Measurements from ENCODE around the gene MYPN.

GRCh38 chr10:68128015-68128414 is 18.7 kb downstream of the MYPN start:
- TF ChIP-seq, protein P1, sequence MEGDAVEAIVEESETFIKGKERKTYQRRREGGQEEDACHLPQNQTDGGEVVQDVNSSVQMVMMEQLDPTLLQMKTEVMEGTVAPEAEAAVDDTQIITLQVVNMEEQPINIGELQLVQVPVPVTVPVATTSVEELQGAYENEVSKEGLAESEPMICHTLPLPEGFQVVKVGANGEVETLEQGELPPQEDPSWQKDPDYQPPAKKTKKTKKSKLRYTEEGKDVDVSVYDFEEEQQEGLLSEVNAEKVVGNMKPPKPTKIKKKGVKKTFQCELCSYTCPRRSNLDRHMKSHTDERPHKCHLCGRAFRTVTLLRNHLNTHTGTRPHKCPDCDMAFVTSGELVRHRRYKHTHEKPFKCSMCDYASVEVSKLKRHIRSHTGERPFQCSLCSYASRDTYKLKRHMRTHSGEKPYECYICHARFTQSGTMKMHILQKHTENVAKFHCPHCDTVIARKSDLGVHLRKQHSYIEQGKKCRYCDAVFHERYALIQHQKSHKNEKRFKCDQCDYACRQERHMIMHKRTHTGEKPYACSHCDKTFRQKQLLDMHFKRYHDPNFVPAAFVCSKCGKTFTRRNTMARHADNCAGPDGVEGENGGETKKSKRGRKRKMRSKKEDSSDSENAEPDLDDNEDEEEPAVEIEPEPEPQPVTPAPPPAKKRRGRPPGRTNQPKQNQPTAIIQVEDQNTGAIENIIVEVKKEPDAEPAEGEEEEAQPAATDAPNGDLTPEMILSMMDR (conservative IDR thresholded peaks at IDR 0.05; ENCODE audit: low read depth in 2 of 2) = no peak
- TF ChIP-seq EZH2phosphoT487 (IDR thresholded peaks at IDR 0.05; ENCODE audit: unreplicated experiment) (no peak), POLR2AphosphoS5 (IDR thresholded peaks at IDR 0.05; ENCODE audit: low read depth) (no peak)
